Neural cell (in vitro differentiated cells): ENCODE results near the gene IER3.
"Not testable (repeated sequence)": the region's sequence is repeated elsewhere in the genome, so short reads cannot be mapped to it uniquely, and the experiment has no call there.

Experiments
- EZH2 ChIP-seq: fragments of 200-600, 300-800 bp; shearing (Covaris generic), sonication (generic); IDR thresholded peaks from 2 replicates; pipeline ENCODE4 v1.6.1; 2014; ENCODE audit warnings: antibody characterized with exemption, low read length, borderline replicate concordance, mild to moderate bottlenecking; ENCODE audit not compliant: insufficient read depth, poor library complexity, severe bottlenecking
- POLR2AphosphoS5 ChIP-seq: IDR thresholded peaks from 2 replicates; pipeline ENCODE4 v1.6.1; 2012
- TF ChIP-seq, protein P1 (sequence below): fragments of 450-650 bp; IDR thresholded peaks from 2 replicates; pipeline ENCODE4 v1.5.1; 2014; ENCODE audit warnings: antibody characterized with exemption, mild to moderate bottlenecking, moderate library complexity; ENCODE audit not compliant: poor library complexity, severe bottlenecking

- TF ChIP-seq POLR2AphosphoS5, EZH2: not testable (repeated sequence)
- TF ChIP-seq, protein P1, sequence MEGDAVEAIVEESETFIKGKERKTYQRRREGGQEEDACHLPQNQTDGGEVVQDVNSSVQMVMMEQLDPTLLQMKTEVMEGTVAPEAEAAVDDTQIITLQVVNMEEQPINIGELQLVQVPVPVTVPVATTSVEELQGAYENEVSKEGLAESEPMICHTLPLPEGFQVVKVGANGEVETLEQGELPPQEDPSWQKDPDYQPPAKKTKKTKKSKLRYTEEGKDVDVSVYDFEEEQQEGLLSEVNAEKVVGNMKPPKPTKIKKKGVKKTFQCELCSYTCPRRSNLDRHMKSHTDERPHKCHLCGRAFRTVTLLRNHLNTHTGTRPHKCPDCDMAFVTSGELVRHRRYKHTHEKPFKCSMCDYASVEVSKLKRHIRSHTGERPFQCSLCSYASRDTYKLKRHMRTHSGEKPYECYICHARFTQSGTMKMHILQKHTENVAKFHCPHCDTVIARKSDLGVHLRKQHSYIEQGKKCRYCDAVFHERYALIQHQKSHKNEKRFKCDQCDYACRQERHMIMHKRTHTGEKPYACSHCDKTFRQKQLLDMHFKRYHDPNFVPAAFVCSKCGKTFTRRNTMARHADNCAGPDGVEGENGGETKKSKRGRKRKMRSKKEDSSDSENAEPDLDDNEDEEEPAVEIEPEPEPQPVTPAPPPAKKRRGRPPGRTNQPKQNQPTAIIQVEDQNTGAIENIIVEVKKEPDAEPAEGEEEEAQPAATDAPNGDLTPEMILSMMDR: not testable (repeated sequence)
Measured at GRCh38 chr6:30722025-30722279, 22.4 kb downstream of the IER3 start.
